ENCODE data around the gene SNX30.

SNX30 gene

DNA sequence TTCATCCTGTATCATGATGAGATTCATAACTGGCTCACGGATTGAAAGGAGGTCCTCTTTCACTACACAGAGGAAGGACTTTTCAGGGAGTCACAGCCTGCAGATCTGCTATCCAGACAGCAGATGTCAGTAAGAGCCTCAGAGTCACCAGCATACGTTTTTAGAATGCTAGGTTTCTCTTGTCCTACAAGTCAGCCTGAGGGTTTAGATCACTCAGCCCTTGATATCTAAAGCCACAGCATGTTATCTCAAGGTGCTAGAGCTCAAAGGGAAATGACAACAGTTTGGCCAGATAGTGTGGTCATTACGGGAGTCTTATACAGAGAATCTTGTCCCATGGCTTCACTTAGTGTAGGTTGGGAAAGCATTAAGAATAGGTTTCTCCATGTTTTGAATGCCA is 171.0 kb downstream of the SNX30 start:
- DNase-seq (ENCODE audit: low spot score) (peak; percentile 27), FAIRE-seq (no peak)
